H1 (cell line): ENCODE results near the gene SYK. TPM values are rescaled to one million over a fixed set of nuclear protein-coding genes. Genes with fewer than 3 reads are reported as not detected.

Source experiments
- CTCF ChIA-PET: fragments of 300-600 bp; sonication (Branson Sonifier 250); formaldehyde crosslinking; loops from one replicate; lab custom pipeline; 2021; ENCODE audit not compliant: partially characterized antibody; lab: Charles Lee
- POLR2A ChIA-PET: fragments of 300-600 bp; sonication (Branson Sonifier 250); formaldehyde crosslinking; loops from one replicate; lab custom pipeline; 2021; ENCODE audit warnings: inconsistent platforms; ENCODE audit not compliant: partially characterized antibody; lab: Charles Lee
- DNase-seq, 2 experiments: peaks; one replicate each; pipeline versions ENCODE4 v3.0.0 to v3.0.0-alpha.2; 2010 to 2022; ENCODE audit warnings: low spot score in 2 of 2, low read depth in 1 of 2, mixed read lengths in 1 of 2
- FAIRE-seq: peaks from 2 replicates; lab custom pipeline; 2011; peaks lifted over from hg19 to GRCh38; lab: Jason Lieb, UNC
- H2AFZ ChIP-seq: 2 replicates; pipeline ENCODE4 v1.8.1; 2012; ENCODE audit warnings: low read length, inconsistent platforms
- H2AK5ac ChIP-seq: 2 replicates; pipeline ENCODE4 v1.6.1; 2013; ENCODE audit warnings: low read depth, low read length
- H2BK120ac ChIP-seq: replicated peaks from 2 replicates; pipeline ENCODE3; 2013; ENCODE audit warnings: low read depth, low read length, inconsistent platforms
- H2BK12ac ChIP-seq: 2 replicates; pipeline ENCODE4 v1.6.1; 2013; ENCODE audit warnings: low read depth, low read length
- H2BK15ac ChIP-seq: 2 replicates; pipeline ENCODE4 v1.6.1; 2013; ENCODE audit warnings: low read length
- H2BK20ac ChIP-seq: 2 replicates; pipeline ENCODE4 v1.6.1; 2013; ENCODE audit warnings: low read length
- H2BK5ac ChIP-seq: 2 replicates; pipeline ENCODE4 v1.6.1; 2013; ENCODE audit warnings: low read depth, low read length
- H3K14ac ChIP-seq: 2 replicates; pipeline ENCODE4 v1.6.1; 2013; ENCODE audit warnings: inconsistent platforms; ENCODE audit not compliant: insufficient read length
- H3K18ac ChIP-seq: 2 replicates; pipeline ENCODE4 v1.6.1; 2013; ENCODE audit warnings: low read length; ENCODE audit errors: extremely low read depth
- H3K23ac ChIP-seq: 2 replicates; pipeline ENCODE4 v1.6.1; 2013; ENCODE audit warnings: inconsistent platforms; ENCODE audit not compliant: insufficient read length
- H3K23me2 ChIP-seq: 2 replicates; pipeline ENCODE4 v1.6.1; 2013; ENCODE audit warnings: low read depth, low read length
- H3K27ac ChIP-seq: 2 replicates; pipeline ENCODE4 v1.6.1; 2011; ENCODE audit warnings: low read depth, low read length, inconsistent platforms
- H3K27me3 ChIP-seq, 4 experiments: replicated peaks in 1 of 4; 1 replicate in 1 of 4; 2 replicates in 3 of 4; pipeline versions ENCODE4 v1.6.1 to v1.8.1; 2011 to 2013; ENCODE audit warnings: low read length in 3 of 4, mild to moderate bottlenecking in 3 of 4, inconsistent platforms in 2 of 4, mixed read lengths in 2 of 4, moderate library complexity in 1 of 4; ENCODE audit not compliant: control insufficient read depth in 3 of 4, insufficient read depth in 3 of 4; ENCODE audit errors: extremely low read depth in 1 of 4
- H3K36me3 ChIP-seq, 4 experiments: 2 replicates each; pipeline versions ENCODE4 v1.6.1 to v1.8.1; 2011 to 2013; ENCODE audit warnings: mild to moderate bottlenecking in 4 of 4, low read length in 3 of 4, moderate library complexity in 2 of 4, control low read depth in 1 of 4, inconsistent platforms in 1 of 4; ENCODE audit not compliant: insufficient read depth in 4 of 4, control insufficient read depth in 2 of 4
- H3K4ac ChIP-seq: replicated peaks from 2 replicates; pipeline ENCODE3; 2013; ENCODE audit warnings: low read length, low read depth, mixed read lengths, inconsistent platforms; ENCODE audit not compliant: insufficient read length
- H3K4me1 ChIP-seq, 4 experiments: replicated peaks in 1 of 4; 1 replicate in 1 of 4; 2 replicates in 3 of 4; pipeline versions ENCODE4 v1.6.1 to v1.8.1; 2011 to 2013; ENCODE audit warnings: low read length in 3 of 4, inconsistent platforms in 2 of 4, mixed read lengths in 1 of 4; ENCODE audit not compliant: insufficient read depth in 4 of 4, control insufficient read depth in 3 of 4
- H3K4me2 ChIP-seq, 2 experiments: 2 replicates each; pipeline versions ENCODE4 v1.6.1 to v1.8.1; 2011 to 2013; ENCODE audit warnings: low read depth in 2 of 2, low read length in 2 of 2, control low read depth in 1 of 2, inconsistent platforms in 1 of 2, mild to moderate bottlenecking in 1 of 2; ENCODE audit not compliant: insufficient read depth in 1 of 2
- H3K4me3 ChIP-seq, 4 experiments: fragments of 200-600, 300-600 bp in 1 of 4; sonication (generic), shearing (Covaris generic), sonication (Bioruptor Twin) in 1 of 4; 2 replicates each; pipeline versions ENCODE4 v1.5.1 to v1.8.1; 2011 to 2016; ENCODE audit warnings: low read length in 4 of 4, low read depth in 3 of 4, control low read depth in 2 of 4, inconsistent platforms in 2 of 4, mild to moderate bottlenecking in 2 of 4, mixed read lengths in 1 of 4, moderate library complexity in 1 of 4; ENCODE audit not compliant: insufficient read depth in 2 of 4; ENCODE audit errors: extremely low read depth in 1 of 4
- H3K56ac ChIP-seq: replicated peaks from 2 replicates; pipeline ENCODE3; 2013; ENCODE audit warnings: low read depth, mild to moderate bottlenecking, mixed read lengths, low read length, inconsistent platforms; ENCODE audit not compliant: insufficient read length
- H3K79me1 ChIP-seq: 2 replicates; pipeline ENCODE4 v1.6.1; 2013; ENCODE audit warnings: low read depth, low read length, control low read depth
- H3K79me2 ChIP-seq, 2 experiments: 2 replicates each; pipeline versions ENCODE4 v1.6.1 to v1.8.1; 2012 to 2013; ENCODE audit warnings: low read length in 2 of 2, mild to moderate bottlenecking in 2 of 2, inconsistent platforms in 1 of 2; ENCODE audit not compliant: insufficient read depth in 2 of 2, control insufficient read depth in 1 of 2
- H3K9ac ChIP-seq, 4 experiments: replicated peaks in 1 of 4; 1 replicate in 1 of 4; 2 replicates in 3 of 4; pipeline versions ENCODE4 v1.6.1 to v1.8.1; 2011 to 2013; ENCODE audit warnings: low read depth in 3 of 4, low read length in 3 of 4, control low read depth in 2 of 4, mild to moderate bottlenecking in 2 of 4, moderate library complexity in 2 of 4, inconsistent platforms in 1 of 4; ENCODE audit errors: extremely low read depth in 1 of 4
- H3K9me3 ChIP-seq, 2 experiments: 2 replicates each; pipeline versions ENCODE4 v1.6.1 to v1.8.1; 2012 to 2013; ENCODE audit warnings: mild to moderate bottlenecking in 2 of 2, moderate library complexity in 2 of 2, control low read depth in 1 of 2, inconsistent platforms in 1 of 2, low read depth in 1 of 2, low read length in 1 of 2, mixed read lengths in 1 of 2; ENCODE audit not compliant: insufficient read depth in 2 of 2
- H4K20me1 ChIP-seq, 2 experiments: replicated peaks in 1 of 2; 2 replicates each; pipeline versions ENCODE3 to v1.8.1; 2011 to 2013; ENCODE audit warnings: inconsistent platforms in 2 of 2, low read length in 2 of 2, mild to moderate bottlenecking in 1 of 2; ENCODE audit not compliant: insufficient read depth in 2 of 2, control insufficient read depth in 1 of 2
- H4K5ac ChIP-seq: 2 replicates; pipeline ENCODE4 v1.6.1; 2013; ENCODE audit warnings: low read length, low read depth, mixed read lengths, inconsistent platforms; ENCODE audit not compliant: insufficient read length
- H4K8ac ChIP-seq: 2 replicates; pipeline ENCODE4 v1.8.0; 2013; ENCODE audit warnings: mild to moderate bottlenecking, moderate library complexity, low read length, inconsistent platforms; ENCODE audit not compliant: insufficient read depth; ENCODE audit errors: extremely low read depth
- H4K91ac ChIP-seq: replicated peaks from 2 replicates; pipeline ENCODE3; 2013; ENCODE audit warnings: low read length, mixed read lengths, inconsistent platforms; ENCODE audit not compliant: insufficient read length
- CTBP2 ChIP-seq: IDR thresholded peaks from 2 replicates; pipeline ENCODE4 v1.7.0; 2011; ENCODE audit warnings: borderline replicate concordance, mild to moderate bottlenecking, moderate library complexity, mixed read lengths, low read length; ENCODE audit not compliant: insufficient read depth, insufficient read length
- EZH2 ChIP-seq: fragments of 200-600 bp; sonication (generic); IDR thresholded peaks from 2 replicates; pipeline ENCODE4 v1.7.1; 2012; ENCODE audit warnings: low read depth, mild to moderate bottlenecking, moderate library complexity, low read length, inconsistent platforms; ENCODE audit not compliant: severe bottlenecking
- POLR2AphosphoS5 ChIP-seq: IDR thresholded peaks from 2 replicates; pipeline ENCODE4 v1.6.1; 2011; ENCODE audit warnings: low read depth, low read length
- RNF2 ChIP-seq: fragments of 200-900, 300-1000 bp; sonication (generic); IDR thresholded peaks from 2 replicates; pipeline ENCODE4 v1.7.1; 2016; ENCODE audit warnings: borderline replicate concordance, low read depth, mild to moderate bottlenecking, antibody characterized with exemption, low read length; ENCODE audit not compliant: poor library complexity, severe bottlenecking; ENCODE audit errors: missing control alignments
- TAF7 ChIP-seq: optimal IDR thresholded peaks from 2 replicates; pipeline ENCODE3; 2011; ENCODE audit warnings: low read depth, mild to moderate bottlenecking, inconsistent platforms, low read length, moderate library complexity, borderline replicate concordance
- WGBS, 2 experiments: shearing (Covaris generic) in 1 of 2; methylation state at CpG; one replicate each; pipeline versions ENCODE4 v1.1.6 to v1.1.7; 2013 to 2015; ENCODE audit warnings: low lambda C conversion rate in 2 of 2, mixed read lengths in 2 of 2, inconsistent platforms in 1 of 2, low coverage in 1 of 2, missing lambda C conversion rate in 1 of 2; ENCODE audit not compliant: insufficient replicate concordance in 2 of 2, insufficient coverage in 1 of 2, insufficient read length in 1 of 2; ENCODE audit errors: extremely low coverage in 1 of 2, missing lambda C conversion rate in 1 of 2; 5-methylcytosine and 5-hydroxymethylcytosine counted together
- polyA plus RNA-seq, 7 experiments: library from polyadenylated mRNA; depleted of rRNA in 3 of 7; stranded (reverse) in 5 of 7; unstranded in 2 of 7; fragments of >200 nt in 5 of 7; fragments of 200-250 nt in 2 of 7; gene quantifications; 1 replicate in 5 of 7; 2 replicates in 1 of 7; 4 replicates in 1 of 7; pipeline versions ENCODE4 v1.2.1 to v1.2.3, GENCODE V29; 2011 to 2013; ENCODE audit warnings: missing spikeins in 2 of 7, mixed read lengths in 2 of 7
- total RNA-seq: library from RNA; stranded (reverse); fragmentation: NEBNext Ultra II Directional; extraction: Animal tissue kit (Norgen Biotek cat#: 25700); gene quantifications from 2 replicates; pipeline ENCODE4 v1.2.1, GENCODE V29; 2021

Gene SYK
- total and polyA plus RNA-seq, 2 of the 8 experiments (the other 6 are each of a cell fraction or from before 2014, with no cell fraction given), result 1.5 to 4.4 TPM

- Histone ChIP-seq H4K5ac (no peak overlapping the region), H2BK120ac (no peak overlapping the region), H3K4me3 (no peak overlapping the region), H3K4me1 (no peaks in the 10 kb centered on the region), H2BK12ac (no peak overlapping the region), H2BK20ac (no peak overlapping the region), H4K20me1 (no peaks in the 10 kb centered on the region), H3K27me3 (no peaks in the 10 kb centered on the region), H2BK15ac (no peak overlapping the region), H3K4ac (no peak overlapping the region), H4K8ac (no peak overlapping the region), H3K23me2 (no peaks in the 10 kb centered on the region), H3K23ac (no peak overlapping the region), H3K18ac (no peak overlapping the region), H2BK5ac (no peak overlapping the region), H3K27ac (no peak overlapping the region), H3K56ac (no peak overlapping the region), H2AK5ac (no peak overlapping the region), H3K36me3 (no peaks in the 10 kb centered on the region), H3K4me2 (no peak overlapping the region), H3K14ac (no peak overlapping the region), H3K79me2 (no peaks in the 10 kb centered on the region), H2AFZ (no peak overlapping the region), H3K9me3 (no peaks in the 10 kb centered on the region), H4K91ac (no peak overlapping the region), H3K79me1 (no peaks in the 10 kb centered on the region), H3K9ac (no peak overlapping the region)
- ChIA-PET POLR2A (no interaction called here), CTCF (interaction anchor here (1.0 to 2.3 kb wide), 5 partner anchors 8 to 95 kb away, joined by 3 to 12 read pairs (median 3); no protein-coding TSS in a partner anchor)
- FAIRE-seq (no peak), DNase-seq (no peak)
- 93% methylated on average over 4 of the region's 5 CpGs; no CpG with 5 or more reads in 1 of the 2 experiments for WGBS, 2 experiments
- TF ChIP-seq CTBP2 (no peak), POLR2AphosphoS5 (no peak), EZH2 (no peak), TAF7 (no peak), RNF2 (no peak)
Measured at GRCh38 chr9:90941661-90942060, 140.0 kb downstream of the SYK start.
